GM23338 (cell line): ENCODE data around the gene FKBP10.

Experiments used
- CREB1 ChIP-seq: fragments of 250-450 bp; sonication (Bioruptor Pico); IDR thresholded peaks from 2 replicates; pipeline ENCODE4 v1.5.0; 2020; ENCODE audit warnings: low read depth, mild to moderate bottlenecking, moderate library complexity
- CTCF ChIP-seq, 2 experiments: fragments of 200-600 bp in 1 of 2; sonication (generic) in 1 of 2; conservative IDR thresholded peaks; 2 replicates each; pipeline versions ENCODE4 v1.5.1 to v1.6.1; 2016 to 2017; ENCODE audit warnings: antibody characterized with exemption in 2 of 2, low read depth in 2 of 2, mild to moderate bottlenecking in 2 of 2, moderate library complexity in 1 of 2
- EZH2 ChIP-seq: fragments of 200-600 bp; sonication (generic); IDR thresholded peaks from one replicate; pipeline ENCODE4 v1.8.0; 2017; ENCODE audit warnings: antibody characterized with exemption, mild to moderate bottlenecking, low read depth; ENCODE audit not compliant: unreplicated experiment

DNA sequence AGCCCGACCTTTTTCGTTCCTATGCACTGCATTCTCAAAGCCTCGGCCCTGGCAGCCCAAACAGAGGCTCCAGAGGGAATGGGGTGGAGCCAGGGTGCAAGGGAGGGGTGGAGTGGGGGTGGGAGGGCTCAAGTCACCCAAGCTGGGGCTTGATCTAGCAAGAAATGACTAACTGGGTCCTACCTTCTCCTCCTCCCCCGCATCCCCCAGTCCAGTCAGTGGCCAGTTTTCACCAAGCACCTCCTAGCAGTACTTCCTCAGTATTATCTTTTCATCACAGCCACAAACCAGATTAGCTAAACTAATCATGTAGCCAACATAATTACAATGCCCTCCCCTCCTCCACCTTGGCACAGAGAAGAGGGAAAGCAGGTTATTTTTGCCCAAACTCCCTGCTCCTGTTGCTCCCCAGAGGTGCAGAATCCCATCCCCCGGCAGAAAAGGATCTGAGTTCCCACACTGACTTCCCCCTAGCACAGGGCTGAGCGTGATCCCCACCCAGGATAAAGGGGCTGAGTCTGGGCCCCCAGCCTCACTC lies 28.5 kb upstream of the FKBP10 start:
- TF ChIP-seq EZH2 (no peak), CTCF (conservative IDR thresholded peaks at IDR 0.05; ENCODE audit: low read depth in 2 of 2) (no peak), CREB1 (no peak)
